Endothelial cell (in vitro differentiated cells): ENCODE data around the gene RND2. TPM values are rescaled to one million over a fixed set of nuclear protein-coding genes. Genes with fewer than 3 reads are reported as not detected.
A peak's percentile ranks its signal among the peaks of the same experiment; 100 is the strongest.

Experiments
- DNase-seq: peaks from one replicate; pipeline ENCODE4 v3.0.0; 2021; ENCODE audit warnings: low spot score
- H3K27ac Mint-ChIP-seq: one replicate; pipeline ENCODE4 v1.8.0; 2021; ENCODE audit warnings: mixed read lengths, inconsistent platforms; ENCODE audit not compliant: unreplicated experiment
- H3K27me3 Mint-ChIP-seq: one replicate; pipeline ENCODE4 v1.8.0; 2021; ENCODE audit warnings: mild to moderate bottlenecking, moderate library complexity, mixed read lengths, inconsistent platforms; ENCODE audit not compliant: unreplicated experiment
- H3K36me3 Mint-ChIP-seq: one replicate; pipeline ENCODE4 v1.8.0; 2021; ENCODE audit warnings: mild to moderate bottlenecking, low read depth, mixed read lengths, inconsistent platforms; ENCODE audit not compliant: unreplicated experiment
- H3K4me1 Mint-ChIP-seq: one replicate; pipeline ENCODE4 v1.8.0; 2021; ENCODE audit warnings: mild to moderate bottlenecking, mixed read lengths, inconsistent platforms; ENCODE audit not compliant: unreplicated experiment
- H3K4me3 Mint-ChIP-seq: one replicate; pipeline ENCODE4 v1.8.0; 2021; ENCODE audit warnings: mild to moderate bottlenecking, mixed read lengths, inconsistent platforms; ENCODE audit not compliant: unreplicated experiment
- H3K9me3 Mint-ChIP-seq: one replicate; pipeline ENCODE4 v1.8.0; 2021; ENCODE audit warnings: mixed read lengths, inconsistent platforms; ENCODE audit not compliant: unreplicated experiment
- CTCF ChIP-seq: fragments of 200-600 bp; sonication (generic); IDR thresholded peaks from one replicate; pipeline ENCODE4 v1.5.0; 2021; ENCODE audit warnings: antibody characterized with exemption; ENCODE audit not compliant: unreplicated experiment
- total RNA-seq: library from RNA; stranded (reverse); fragmentation: NEBNext Ultra II Directional; extraction: Animal tissue kit (Norgen Biotek cat#: 25700); gene quantifications from one replicate; pipeline ENCODE4 v1.2.1, GENCODE V29; 2021; ENCODE audit not compliant: unreplicated experiment

Gene RND2
- total RNA-seq, 1 donor from 2014 or later, result 5.9 TPM

- Mint-ChIP-seq H3K27ac (peak overlapping the region; percentile 85), H3K36me3 (peaks cover 11% of the 10 kb centered on the region), H3K9me3 (no peaks in the 10 kb centered on the region), H3K4me3 (peak overlapping the region; percentile 95), H3K27me3 (peaks cover 10% of the 10 kb centered on the region), H3K4me1 (peaks cover 26% of the 10 kb centered on the region)
- DNase-seq, result peak; percentile 40
- no peak for TF ChIP-seq CTCF
Observed at GRCh38 chr17:42980766-42981397, 44.1 kb upstream of the RND2 start.

GRCh38 chr17:42982266-42982665, 42.8 kb upstream of the RND2 start:
- no peaks in the 10 kb centered on the region for H3K9me3 Mint-ChIP-seq
- no peak for TF ChIP-seq CTCF
- peaks cover 11% of the 10 kb centered on the region for H3K36me3 Mint-ChIP-seq
- H3K4me1 Mint-ChIP-seq, result peaks cover 26% of the 10 kb centered on the region
- H3K27me3 Mint-ChIP-seq, result peaks cover 10% of the 10 kb centered on the region
- peak overlapping the region; percentile 11 for H3K4me3 Mint-ChIP-seq
- no peak overlapping the region for H3K27ac Mint-ChIP-seq
- DNase-seq, result no peak

- H3K27me3 Mint-ChIP-seq, result peaks cover 6% of the 10 kb centered on the region
- no peaks in the 10 kb centered on the region for H3K9me3 Mint-ChIP-seq
- no peak for TF ChIP-seq CTCF
- H3K27ac Mint-ChIP-seq, result peak overlapping the region; percentile 48
- DNase-seq, result no peak
- H3K4me3 Mint-ChIP-seq, result no peak overlapping the region
- peaks cover 17% of the 10 kb centered on the region for H3K36me3 Mint-ChIP-seq
- H3K4me1 Mint-ChIP-seq, result peaks cover 22% of the 10 kb centered on the region
Observed at GRCh38 chr17:42985225-42985624, 39.8 kb upstream of the RND2 start.

- H3K4me3 Mint-ChIP-seq, result peak overlapping the region; percentile 37
- peaks cover 13% of the 10 kb centered on the region for H3K4me1 Mint-ChIP-seq
- H3K9me3 Mint-ChIP-seq, result no peaks in the 10 kb centered on the region
- no peaks in the 10 kb centered on the region for H3K27me3 Mint-ChIP-seq
- TF ChIP-seq CTCF, result no peak
- no peak for DNase-seq
- H3K27ac Mint-ChIP-seq, result no peak overlapping the region
- H3K36me3 Mint-ChIP-seq, result peaks cover 37% of the 10 kb centered on the region
Observed at GRCh38 chr17:42989141-42989540, 35.9 kb upstream of the RND2 start.

GRCh38 chr17:42989726-42990652, 35.0 kb upstream of the RND2 start:
- no peaks in the 10 kb centered on the region for H3K27me3 Mint-ChIP-seq
- H3K27ac Mint-ChIP-seq, result no peak overlapping the region
- no peaks in the 10 kb centered on the region for H3K9me3 Mint-ChIP-seq
- peaks cover 41% of the 10 kb centered on the region for H3K36me3 Mint-ChIP-seq
- DNase-seq, result no peak
- peaks cover 8% of the 10 kb centered on the region for H3K4me1 Mint-ChIP-seq
- no peak for TF ChIP-seq CTCF
- peak overlapping the region; percentile 13 for H3K4me3 Mint-ChIP-seq
